Raji (cell line): Measurements from ENCODE around the gene PALD1.
A peak's percentile ranks its signal among the peaks of the same experiment; 100 is the strongest.

Source experiments
- POLR2A ChIP-seq: IDR thresholded peaks from 2 replicates; pipeline ENCODE4 v1.6.1; 2011; ENCODE audit warnings: low read depth, low read length, control low read depth; ENCODE audit not compliant: insufficient read depth

Gene PALD1

GRCh38 chr10:70568781-70569495, 90.4 kb downstream of the PALD1 start:
- TF ChIP-seq POLR2A: no peak

GRCh38 chr10:70571236-70571635, 92.7 kb downstream of the PALD1 start:
- no peak for TF ChIP-seq POLR2A

DNA sequence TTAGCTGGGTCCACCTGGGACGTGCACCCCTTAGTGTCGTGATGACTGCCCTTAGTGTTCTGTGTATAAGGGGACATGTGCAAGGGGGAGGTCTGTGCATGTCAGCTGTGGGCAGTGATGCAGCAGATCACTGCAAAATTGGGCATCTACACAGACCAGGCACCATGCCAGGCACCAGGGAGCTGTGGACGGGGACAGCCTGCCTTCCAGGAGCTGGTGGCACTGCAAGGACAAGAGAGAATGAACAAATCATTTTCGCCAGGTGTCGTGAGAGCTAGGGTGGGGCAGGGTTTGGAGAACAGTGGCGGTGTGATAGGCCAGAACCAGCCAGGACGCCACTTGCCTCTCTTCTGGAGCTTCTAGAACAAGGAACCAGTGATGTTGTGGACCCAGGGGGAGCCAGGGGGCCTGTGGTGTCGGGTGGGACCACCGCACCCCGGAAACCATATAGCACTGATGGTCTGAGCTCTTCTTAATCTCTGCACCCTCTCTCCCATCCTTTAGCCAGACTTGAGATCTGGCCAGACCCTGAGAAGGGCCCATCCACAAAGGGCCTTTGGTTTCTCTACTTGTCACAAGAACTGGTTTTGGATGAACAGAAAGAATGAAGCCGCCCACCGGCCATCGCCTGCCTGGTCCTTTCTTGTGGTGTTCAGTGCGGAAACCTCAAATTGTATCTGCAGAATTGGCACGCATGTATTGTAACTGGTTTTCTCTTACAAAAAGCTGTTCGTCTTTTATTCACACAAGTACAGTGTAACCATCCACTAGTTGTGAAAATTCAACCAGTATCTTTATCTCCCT, 93.3 kb downstream of the PALD1 start:
- no peak for TF ChIP-seq POLR2A

GRCh38 chr10:70573599-70574506, 95.3 kb downstream of the PALD1 start:
- TF ChIP-seq POLR2A: no peak

- no peak for TF ChIP-seq POLR2A
Measured at GRCh38 chr10:70575486-70575873, 96.9 kb downstream of the PALD1 start.

DNA sequence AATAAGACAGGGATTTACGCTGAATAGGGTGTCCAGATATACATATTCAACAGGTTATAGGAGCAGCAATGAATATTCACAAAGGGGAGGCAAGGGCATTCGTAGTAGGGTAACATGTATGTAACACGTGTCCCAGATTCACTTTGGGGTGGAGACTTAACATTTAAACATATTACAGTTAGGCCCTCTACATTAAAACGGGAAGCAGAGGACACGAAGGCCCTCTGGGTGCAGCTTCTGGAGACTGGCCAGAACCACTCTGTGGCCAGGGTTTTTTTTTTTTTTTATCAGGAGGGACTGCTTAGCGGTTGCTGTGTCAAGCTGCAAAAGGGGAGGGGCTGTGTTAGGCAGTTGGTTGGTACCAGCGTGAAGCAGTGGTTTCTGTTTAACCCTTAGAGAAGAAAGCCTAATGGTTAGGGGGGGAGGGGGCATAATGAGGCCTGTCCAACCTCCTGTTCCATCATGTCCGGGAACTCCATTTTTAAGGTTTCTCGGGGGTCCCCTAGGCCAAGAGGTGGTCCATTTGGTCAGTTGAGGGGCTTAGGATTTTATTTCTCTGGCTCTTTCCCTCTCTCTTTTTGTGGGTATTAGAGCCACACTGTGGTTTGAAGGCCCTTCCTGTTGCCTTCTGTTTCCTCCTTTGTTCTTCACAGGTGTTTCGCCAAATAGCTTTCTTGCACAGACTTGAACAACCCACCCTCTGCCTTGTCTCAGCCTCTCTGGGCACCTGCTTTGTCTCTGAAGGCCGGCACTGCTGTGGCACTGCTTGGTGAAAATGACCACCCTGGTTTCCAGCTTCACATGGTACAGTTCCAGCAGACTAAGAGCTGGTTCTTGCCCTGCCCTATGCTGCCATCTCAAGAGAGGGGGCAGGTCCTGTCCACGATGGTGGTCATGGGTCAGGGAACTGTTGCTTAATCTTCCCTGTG, 97.6 kb downstream of the PALD1 start:
- TF ChIP-seq POLR2A: 0 out of 2 replicates have a peak, but pooled peaks have one; percentile 1

DNA sequence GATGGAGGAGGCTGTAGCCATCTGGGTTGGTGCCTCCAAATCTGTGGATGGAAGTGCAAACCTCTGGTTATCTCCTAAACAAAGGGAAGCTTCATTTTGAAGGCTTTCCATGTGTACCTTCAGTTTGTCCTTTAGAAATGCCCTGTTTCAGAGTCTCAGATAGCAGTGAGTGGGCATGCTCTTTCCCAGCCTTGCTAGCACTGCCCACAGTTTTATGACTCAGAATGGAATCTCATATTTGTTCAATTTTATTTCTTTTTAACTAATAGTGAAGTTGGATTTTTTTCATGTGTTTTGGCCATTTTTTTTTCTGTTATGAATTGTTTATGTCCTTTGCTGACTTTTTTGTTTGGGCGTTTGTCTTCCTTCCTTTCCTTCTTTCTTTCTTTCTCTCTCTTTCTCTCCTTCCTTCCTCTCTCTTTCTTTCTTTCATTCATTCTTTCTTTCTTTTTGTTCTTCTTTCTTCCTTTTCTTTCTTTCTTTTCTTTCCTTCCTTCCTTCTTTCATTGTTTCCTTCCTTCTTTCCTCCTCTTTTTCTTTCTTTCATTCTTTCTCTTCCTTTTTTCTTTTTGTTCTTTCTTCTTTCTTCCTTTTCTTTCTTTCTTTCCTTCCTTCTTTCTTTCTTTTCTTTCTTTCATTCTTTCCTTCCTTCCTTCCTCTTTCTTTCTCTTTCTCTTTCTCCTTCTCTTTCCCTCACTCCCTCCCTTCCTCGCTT, 98.4 kb downstream of the PALD1 start:
- TF ChIP-seq POLR2A: no peak

- no peak for TF ChIP-seq POLR2A
Measured at GRCh38 chr10:70578371-70578947, 99.9 kb downstream of the PALD1 start.

DNA sequence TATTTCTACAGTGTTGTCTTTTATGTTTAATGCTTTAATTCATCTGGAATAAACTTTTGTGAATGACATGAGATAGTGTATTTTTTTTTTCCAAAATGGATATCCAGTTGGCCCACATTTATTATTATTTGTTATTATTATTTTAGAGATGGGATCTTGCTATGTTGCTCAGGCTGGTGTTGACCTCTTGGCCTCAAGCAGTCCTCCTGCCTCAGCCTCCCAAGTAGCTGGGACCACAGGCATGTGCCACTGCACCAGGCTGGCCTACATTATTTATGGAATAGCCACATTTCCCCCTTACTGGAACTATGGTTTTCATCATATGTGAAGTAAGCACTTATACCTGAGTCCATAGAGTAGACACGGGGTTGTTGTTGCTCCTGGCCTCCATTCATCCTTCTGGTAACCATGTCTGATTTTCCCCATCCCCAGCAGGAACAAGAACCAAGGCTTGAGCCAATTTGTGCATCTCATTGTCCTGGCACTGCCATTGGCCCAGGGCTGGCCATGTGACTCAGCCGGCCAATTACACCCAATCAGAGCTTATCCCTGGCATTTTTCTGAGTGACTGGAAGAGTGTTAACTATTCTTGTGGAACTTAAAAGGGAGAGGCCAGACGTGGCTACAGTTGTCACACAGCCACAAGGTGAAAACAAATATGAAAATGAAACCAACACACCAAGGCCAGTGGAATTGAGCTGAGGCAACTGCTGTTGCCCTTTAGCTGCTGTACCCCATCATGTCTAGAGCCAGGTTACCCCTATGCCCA, 100.9 kb downstream of the PALD1 start:
- TF ChIP-seq POLR2A: no peak

DNA sequence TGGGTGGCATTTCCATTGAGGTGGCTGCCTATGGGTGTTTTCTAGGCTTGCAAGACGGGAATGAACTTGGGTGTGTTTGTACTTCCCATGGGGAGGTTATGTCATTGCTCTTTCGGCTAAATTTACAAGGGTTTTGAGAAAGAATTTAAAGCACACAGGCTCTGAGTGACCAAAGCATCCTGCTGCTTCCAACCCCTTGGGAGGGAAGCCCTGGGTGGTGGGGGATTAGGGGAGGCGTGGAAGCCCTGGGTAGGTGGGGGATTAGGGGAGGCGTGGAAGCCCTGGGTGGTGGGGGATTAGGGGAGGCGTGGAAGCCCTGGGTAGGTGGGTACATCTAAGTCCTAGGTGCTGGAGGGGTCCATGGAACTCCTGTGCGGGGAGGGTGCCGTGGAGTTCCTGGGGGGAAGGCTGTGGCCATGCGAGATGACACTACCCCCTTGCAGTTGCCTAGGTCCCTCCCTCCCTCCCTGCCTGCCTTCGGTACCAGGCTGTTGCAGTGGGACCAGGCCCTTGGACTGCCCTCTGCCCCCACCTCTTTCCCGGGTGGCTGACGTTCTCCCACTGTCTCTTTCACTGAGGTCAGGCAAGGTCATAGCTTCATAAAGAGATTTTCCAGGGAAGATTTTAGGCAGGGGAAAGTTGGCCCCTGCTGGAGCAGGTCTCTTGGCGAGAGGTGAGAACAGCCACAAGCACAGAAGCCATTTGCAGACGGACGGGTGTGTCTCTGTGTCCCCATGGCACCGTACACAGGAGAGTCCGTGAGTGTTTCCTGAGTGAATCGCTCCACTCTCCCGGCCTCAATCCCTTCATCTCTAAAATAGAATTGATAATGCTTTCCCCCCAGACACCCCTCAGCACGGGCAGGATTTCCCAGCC, 104.5 kb downstream of the PALD1 start:
- no peak for TF ChIP-seq POLR2A

GRCh38 chr10:70583669-70584037, 105.1 kb downstream of the PALD1 start:
- no peak for TF ChIP-seq POLR2A

DNA sequence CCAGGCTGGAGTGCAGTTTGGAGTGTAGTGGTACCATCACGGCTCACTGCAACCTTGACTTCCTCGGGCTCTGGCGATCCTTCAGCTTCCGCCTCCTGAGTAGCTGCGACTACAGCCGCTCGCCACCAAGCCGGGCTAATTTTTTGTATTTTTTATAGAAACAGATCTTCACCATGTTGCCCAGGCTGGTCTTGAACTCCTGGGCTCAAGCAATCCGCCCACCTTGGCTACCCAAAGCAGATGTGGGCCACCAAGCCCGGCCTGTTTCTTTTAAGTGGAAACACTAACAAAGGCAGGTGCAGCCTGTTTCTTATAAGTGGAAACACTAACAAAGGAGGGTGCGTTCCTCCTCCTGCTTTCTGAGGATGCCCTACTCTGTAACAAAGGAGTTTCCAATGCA, 105.8 kb downstream of the PALD1 start:
- no peak for TF ChIP-seq POLR2A
